ENCODE results near the gene TADA2A. TPM values are rescaled to one million over a fixed set of nuclear protein-coding genes. Genes with fewer than 3 reads are reported as not detected.
"Not testable (repeated sequence)": the region's sequence is repeated elsewhere in the genome, so short reads cannot be mapped to it uniquely, and the experiment has no call there.

Gene TADA2A
- total RNA-seq, 2 experiments from 2014 or later = 6.7 to 8.0 TPM

DNA sequence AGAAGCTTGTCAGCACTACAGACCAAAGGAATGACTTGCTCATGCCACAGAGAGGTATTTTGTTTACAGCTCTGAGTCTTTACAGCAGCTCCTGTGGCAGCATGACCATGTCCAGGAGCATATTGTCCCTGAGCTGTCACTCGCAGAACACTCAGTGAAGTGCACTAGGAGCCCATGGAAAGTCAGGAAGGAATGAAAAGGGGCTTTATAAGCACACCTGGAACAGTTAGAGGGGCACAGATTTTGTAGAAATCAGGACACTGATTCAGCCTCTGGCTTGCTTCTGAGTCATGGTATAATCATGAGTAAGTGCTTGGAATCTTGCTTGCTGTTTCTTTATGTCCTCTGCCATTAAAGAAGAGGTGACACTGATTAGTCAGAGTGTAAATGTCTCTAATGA lies 41.0 kb downstream of the TADA2A start:
- Histone ChIP-seq H3K27ac (ENCODE audit: low read depth in 1 of 2, low read length in 2 of 2) (no peak overlapping the region), H3K27me3 (ENCODE audit: control insufficient read depth in 1 of 2, insufficient read depth in 2 of 2, low read length in 2 of 2) (no peaks in the 10 kb centered on the region), H3K9me3 (ENCODE audit: control insufficient read depth in 1 of 2, insufficient read depth in 1 of 2, low read length in 2 of 2) (no peaks in the 10 kb centered on the region), H3K4me1 (ENCODE audit: insufficient read depth, low read length) (no peaks in the 10 kb centered on the region), H3K4me3 (ENCODE audit: low read length) (no peak overlapping the region), H3K36me3 (ENCODE audit: insufficient read depth, low read length) (peaks cover 60% of the 10 kb centered on the region)
- TF ChIP-seq, protein P1, sequence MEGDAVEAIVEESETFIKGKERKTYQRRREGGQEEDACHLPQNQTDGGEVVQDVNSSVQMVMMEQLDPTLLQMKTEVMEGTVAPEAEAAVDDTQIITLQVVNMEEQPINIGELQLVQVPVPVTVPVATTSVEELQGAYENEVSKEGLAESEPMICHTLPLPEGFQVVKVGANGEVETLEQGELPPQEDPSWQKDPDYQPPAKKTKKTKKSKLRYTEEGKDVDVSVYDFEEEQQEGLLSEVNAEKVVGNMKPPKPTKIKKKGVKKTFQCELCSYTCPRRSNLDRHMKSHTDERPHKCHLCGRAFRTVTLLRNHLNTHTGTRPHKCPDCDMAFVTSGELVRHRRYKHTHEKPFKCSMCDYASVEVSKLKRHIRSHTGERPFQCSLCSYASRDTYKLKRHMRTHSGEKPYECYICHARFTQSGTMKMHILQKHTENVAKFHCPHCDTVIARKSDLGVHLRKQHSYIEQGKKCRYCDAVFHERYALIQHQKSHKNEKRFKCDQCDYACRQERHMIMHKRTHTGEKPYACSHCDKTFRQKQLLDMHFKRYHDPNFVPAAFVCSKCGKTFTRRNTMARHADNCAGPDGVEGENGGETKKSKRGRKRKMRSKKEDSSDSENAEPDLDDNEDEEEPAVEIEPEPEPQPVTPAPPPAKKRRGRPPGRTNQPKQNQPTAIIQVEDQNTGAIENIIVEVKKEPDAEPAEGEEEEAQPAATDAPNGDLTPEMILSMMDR (IDR thresholded peaks at IDR 0.05) = no peak
- Mint-ChIP-seq H3K4me3 (no peak overlapping the region), H3K36me3 (ENCODE audit: low read depth) (peaks cover 69% of the 10 kb centered on the region), H3K9me3 (no peaks in the 10 kb centered on the region), H3K27me3 (no peaks in the 10 kb centered on the region), H3K4me1 (ENCODE audit: low read depth) (no peaks in the 10 kb centered on the region), H3K27ac (no peak overlapping the region)
- ChIA-PET POLR2A (no interaction called here), CTCF (no interaction called here)
- DNase-seq (no peak), ATAC-seq (ENCODE audit: poor library complexity) (no peak)
- intact Hi-C loops (cut with DNase I, micrococcal nuclease) = no loop called here

DNA sequence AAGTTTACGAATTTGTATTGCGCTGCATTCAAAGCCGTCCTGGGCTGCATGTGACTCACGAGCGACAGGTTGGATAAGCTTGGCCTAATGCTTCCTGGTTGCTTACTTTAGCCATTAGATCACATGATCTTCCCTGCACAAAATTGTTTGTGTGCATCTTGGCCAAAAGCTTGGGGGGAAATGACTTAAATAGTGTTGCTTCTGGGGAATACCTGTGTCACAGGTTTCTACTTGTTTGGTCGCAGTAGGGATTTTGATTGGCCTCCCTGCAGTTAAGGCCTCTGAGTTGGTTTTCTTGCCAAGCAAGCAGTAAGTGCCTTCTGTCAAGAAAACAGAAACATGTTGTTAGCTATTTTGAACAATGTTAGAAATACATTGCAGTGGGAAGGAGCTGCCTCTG lies 43.4 kb downstream of the TADA2A start:
- Mint-ChIP-seq H3K27ac (no peak overlapping the region), H3K27me3 (no peaks in the 10 kb centered on the region), H3K9me3 (no peaks in the 10 kb centered on the region), H3K4me1 (ENCODE audit: low read depth) (no peaks in the 10 kb centered on the region), H3K4me3 (no peak overlapping the region), H3K36me3 (ENCODE audit: low read depth) (peaks cover 58% of the 10 kb centered on the region)
- POLR2A ChIA-PET = no interaction called here
- no peak for DNase-seq
- peaks cover 36% of the 10 kb centered on the region for H3K36me3 ChIP-seq (ENCODE audit: insufficient read depth, low read length)
- H3K27ac ChIP-seq (ENCODE audit: low read depth in 1 of 2, low read length in 2 of 2) = no peak overlapping the region
- no peaks in the 10 kb centered on the region for H3K9me3 ChIP-seq (ENCODE audit: control insufficient read depth in 1 of 2, insufficient read depth in 1 of 2, low read length in 2 of 2)
- intact Hi-C loops (cut with DNase I, micrococcal nuclease) = no loop called here
- TF ChIP-seq, protein P1 (IDR thresholded peaks at IDR 0.05) = no peak
- ATAC-seq (ENCODE audit: poor library complexity) = no peak
- H3K4me1 ChIP-seq (ENCODE audit: insufficient read depth, low read length) = no peaks in the 10 kb centered on the region
- no peak overlapping the region for H3K4me3 ChIP-seq (ENCODE audit: low read length)
- CTCF ChIA-PET = interaction anchor here (0.7 kb wide), 1 partner anchor 91 kb away, joined by 3 read pairs; no protein-coding TSS in a partner anchor
- H3K27me3 ChIP-seq (ENCODE audit: control insufficient read depth in 1 of 2, insufficient read depth in 2 of 2, low read length in 2 of 2) = no peaks in the 10 kb centered on the region

DNA sequence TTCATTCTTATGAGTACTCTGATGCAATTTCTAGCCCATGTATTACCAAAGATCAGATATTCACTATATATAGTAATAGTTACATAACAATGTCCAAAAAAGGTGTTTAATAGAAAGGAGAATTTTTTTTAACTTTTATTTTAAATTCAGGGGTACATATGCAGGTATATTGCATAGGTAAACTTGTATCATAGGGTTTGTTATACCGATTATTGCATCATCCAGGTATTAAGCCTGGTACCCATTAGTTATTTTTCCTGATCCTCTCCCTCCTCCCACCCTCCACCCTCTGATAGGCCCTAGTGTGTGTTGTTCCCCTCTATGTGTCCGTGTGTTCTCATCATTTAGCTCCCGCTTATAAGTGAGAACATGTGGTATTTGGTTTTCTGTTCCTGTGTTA lies 51.1 kb downstream of the TADA2A start:
- H3K27me3 ChIP-seq (ENCODE audit: control insufficient read depth in 1 of 2, insufficient read depth in 2 of 2, low read length in 2 of 2); intact Hi-C loops (cut with DNase I, micrococcal nuclease); H3K4me3 Mint-ChIP-seq; H3K27ac Mint-ChIP-seq; DNase-seq; H3K4me3 ChIP-seq (ENCODE audit: low read length); H3K4me1 ChIP-seq (ENCODE audit: insufficient read depth, low read length); H3K9me3 Mint-ChIP-seq; H3K27ac ChIP-seq (ENCODE audit: low read depth in 1 of 2, low read length in 2 of 2); ATAC-seq (ENCODE audit: poor library complexity); H3K27me3 Mint-ChIP-seq; H3K4me1 Mint-ChIP-seq (ENCODE audit: low read depth); POLR2A ChIA-PET; H3K9me3 ChIP-seq (ENCODE audit: control insufficient read depth in 1 of 2, insufficient read depth in 1 of 2, low read length in 2 of 2): not testable (repeated sequence)
- H3K36me3 ChIP-seq (ENCODE audit: insufficient read depth, low read length) = peaks cover 26% of the 10 kb centered on the region
- CTCF ChIA-PET = interaction anchor here (1.2 kb wide), 1 partner anchor 14 kb away, joined by 4 read pairs; no protein-coding TSS in a partner anchor
- H3K36me3 Mint-ChIP-seq (ENCODE audit: low read depth) = peaks cover 38% of the 10 kb centered on the region

DNA sequence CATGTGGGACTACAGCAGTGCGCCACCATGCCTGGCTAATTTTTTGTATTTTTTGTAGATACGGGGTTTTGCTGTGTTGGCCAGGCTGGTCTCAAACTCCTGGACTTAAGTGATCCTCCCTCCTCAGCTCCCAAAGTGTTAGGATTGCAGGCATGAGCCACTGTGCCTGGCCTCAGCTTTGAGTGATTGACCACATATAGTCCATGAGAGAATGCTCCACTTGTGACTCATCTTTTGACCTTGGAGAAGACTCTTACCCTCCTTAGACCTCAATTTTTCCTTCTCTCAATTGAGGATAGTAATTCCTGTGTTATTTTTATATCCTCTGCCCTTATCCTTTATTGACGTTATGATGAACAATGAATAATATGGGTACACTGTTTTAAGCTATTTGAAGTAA lies 52.1 kb downstream of the TADA2A start:
- H3K36me3 ChIP-seq (ENCODE audit: insufficient read depth, low read length) = peaks cover 26% of the 10 kb centered on the region
- no peak for ATAC-seq (ENCODE audit: poor library complexity)
- no peak for DNase-seq
- H3K27me3 ChIP-seq (ENCODE audit: control insufficient read depth in 1 of 2, insufficient read depth in 2 of 2, low read length in 2 of 2) = no peaks in the 10 kb centered on the region
- CTCF ChIA-PET = interaction anchor here (1.2 kb wide), 1 partner anchor 15 kb away, joined by 4 read pairs; no protein-coding TSS in a partner anchor
- POLR2A ChIA-PET = no interaction called here
- no peaks in the 10 kb centered on the region for H3K4me1 Mint-ChIP-seq (ENCODE audit: low read depth)
- H3K27ac ChIP-seq (ENCODE audit: low read depth in 1 of 2, low read length in 2 of 2) = no peak overlapping the region
- intact Hi-C loops (cut with DNase I, micrococcal nuclease) = no loop called here
- no peaks in the 10 kb centered on the region for H3K9me3 ChIP-seq (ENCODE audit: control insufficient read depth in 1 of 2, insufficient read depth in 1 of 2, low read length in 2 of 2)
- no peaks in the 10 kb centered on the region for H3K4me1 ChIP-seq (ENCODE audit: insufficient read depth, low read length)
- H3K36me3 Mint-ChIP-seq (ENCODE audit: low read depth) = peaks cover 32% of the 10 kb centered on the region
- H3K27ac Mint-ChIP-seq = no peak overlapping the region
- H3K4me3 Mint-ChIP-seq = no peak overlapping the region
- TF ChIP-seq, protein P1 (IDR thresholded peaks at IDR 0.05) = no peak
- no peak overlapping the region for H3K4me3 ChIP-seq (ENCODE audit: low read length)
- no peaks in the 10 kb centered on the region for H3K9me3 Mint-ChIP-seq
- no peaks in the 10 kb centered on the region for H3K27me3 Mint-ChIP-seq
